HG03103 (cell line): ENCODE data around the gene CDC42BPB.

Experiments used
- ATAC-seq: cut with Tn5 transposase; IDR thresholded peaks from one replicate; pipeline ENCODE4 v1.9.1; 2021; ENCODE audit warnings: low read depth; ENCODE audit not compliant: unreplicated experiment

Gene CDC42BPB

DNA sequence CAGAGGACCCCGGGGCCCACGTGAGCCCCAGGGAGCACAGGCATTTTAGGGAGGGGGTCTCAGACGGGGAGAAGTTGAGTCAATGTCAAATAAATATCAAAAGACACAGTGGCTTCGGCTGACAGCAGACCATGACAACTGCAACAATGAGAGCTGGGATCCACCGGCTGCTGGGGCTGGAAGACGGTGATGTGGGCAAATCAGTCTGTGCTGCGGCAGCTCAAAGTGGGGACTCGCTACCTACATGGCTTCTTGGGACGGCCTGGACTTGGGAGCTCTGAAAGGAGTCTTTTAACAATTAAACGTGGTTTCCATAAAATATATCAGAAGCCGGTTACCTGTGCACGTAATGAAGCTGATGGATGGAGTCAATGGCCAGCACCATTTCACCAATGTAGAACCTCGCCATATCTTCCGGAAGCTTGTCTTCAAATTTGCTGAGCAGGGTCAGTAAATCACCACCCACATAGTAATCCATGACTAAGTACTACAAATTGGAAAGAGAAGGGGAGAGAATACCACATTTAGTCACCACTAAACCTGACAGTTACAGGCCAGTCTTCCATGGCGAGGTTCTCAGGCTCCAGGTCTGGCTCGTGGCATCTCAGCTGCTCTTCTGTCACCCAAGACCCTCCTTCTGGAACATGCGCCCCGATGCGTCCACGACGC lies 58.0 kb downstream of the CDC42BPB start:
- ATAC-seq: no peak

DNA sequence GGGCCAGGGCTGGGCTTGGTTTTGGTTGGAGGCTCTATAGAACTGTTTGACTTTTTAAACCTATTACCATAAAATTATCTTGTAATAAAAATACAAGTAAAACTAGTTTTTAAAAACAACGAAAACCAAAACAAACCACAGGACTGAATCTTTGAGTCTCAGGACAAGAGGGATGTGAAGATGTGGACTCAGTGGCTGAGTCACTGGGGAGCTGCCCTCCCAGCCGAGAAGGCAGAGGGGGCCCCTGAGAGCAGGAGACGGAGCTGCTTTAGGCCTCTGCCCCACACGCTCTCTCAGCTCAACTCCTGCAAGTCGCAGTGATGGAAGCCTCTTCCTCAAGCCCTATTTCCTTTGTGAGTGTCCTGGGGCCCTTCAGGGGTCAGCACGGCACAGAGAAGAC lies 59.0 kb downstream of the CDC42BPB start:
- no peak for ATAC-seq

DNA sequence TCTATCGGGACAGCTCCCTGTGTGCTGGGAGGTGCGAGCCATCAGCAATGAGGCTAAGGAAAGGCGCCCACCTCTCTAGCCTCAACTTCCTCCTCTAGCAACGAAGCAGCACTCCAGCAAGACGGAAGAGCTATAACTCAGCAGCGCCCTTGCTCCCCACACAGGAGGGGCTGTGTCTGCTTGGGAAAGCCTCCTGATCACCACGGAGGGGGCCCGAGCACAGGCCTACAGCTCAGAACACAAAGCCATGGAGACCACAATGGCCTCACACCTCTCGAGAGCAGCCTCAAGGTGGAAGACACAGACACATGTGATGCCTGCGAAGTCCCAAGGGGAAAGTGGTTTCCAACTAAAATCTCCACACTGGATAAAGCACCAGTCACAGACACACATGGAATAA lies 60.4 kb downstream of the CDC42BPB start:
- ATAC-seq: no peak

DNA sequence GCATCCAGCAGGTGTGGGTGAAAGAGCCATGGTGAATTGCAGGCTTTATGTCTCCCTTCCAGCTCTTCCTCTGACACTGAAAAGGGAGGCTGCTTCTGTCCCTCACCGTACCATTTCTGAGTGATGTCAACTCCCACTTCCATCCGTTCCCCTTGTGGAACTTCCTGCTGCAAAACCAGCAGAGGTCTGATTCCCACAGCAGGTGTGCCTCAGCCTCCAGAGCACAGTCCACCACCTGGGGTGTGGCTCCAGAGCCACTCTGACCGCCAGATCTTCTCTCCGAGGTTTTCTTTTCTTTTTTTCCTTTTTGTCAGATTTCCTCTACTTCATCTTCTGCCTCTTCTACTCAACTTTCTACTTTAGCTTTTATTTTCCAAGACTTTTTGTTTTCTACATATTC lies 62.7 kb downstream of the CDC42BPB start:
- ATAC-seq: no peak

DNA sequence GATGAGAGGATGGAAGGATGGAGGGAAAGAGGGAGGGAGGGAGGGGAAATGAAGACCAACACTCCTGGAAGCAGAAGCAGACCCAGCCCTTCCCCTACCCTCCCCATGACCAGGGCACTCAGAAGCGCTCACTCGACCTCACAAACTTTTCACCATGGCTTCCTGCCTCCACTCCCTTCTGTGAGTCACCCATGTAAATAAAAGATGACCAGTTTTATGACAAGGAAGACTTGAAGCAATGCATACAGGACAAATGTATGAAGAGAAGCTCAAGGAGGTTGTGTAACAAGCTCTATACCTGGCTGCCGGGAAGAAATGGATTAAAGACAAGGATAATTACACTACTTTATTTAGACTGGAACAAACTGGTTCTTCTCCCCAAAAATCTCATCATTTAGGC lies 63.8 kb downstream of the CDC42BPB start:
- no peak for ATAC-seq

DNA sequence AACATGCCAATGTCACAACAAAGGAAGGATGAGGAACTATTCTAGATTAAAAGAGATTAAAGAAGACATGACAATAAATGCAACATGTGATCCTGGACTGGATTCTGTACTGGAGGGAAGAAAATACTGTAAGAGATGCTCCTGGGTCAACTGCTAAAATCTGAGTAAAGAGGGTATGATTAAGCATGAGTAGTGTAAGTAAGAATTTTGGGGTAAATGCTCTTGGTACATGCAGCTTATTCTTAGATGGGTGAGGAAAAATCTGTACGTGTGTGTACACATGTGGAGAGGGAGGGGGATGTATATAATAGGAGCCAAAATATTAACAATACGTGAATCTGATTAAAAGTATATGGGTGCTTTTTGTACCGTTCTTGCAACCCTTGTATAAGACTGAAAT lies 66.0 kb downstream of the CDC42BPB start:
- no peak for ATAC-seq

DNA sequence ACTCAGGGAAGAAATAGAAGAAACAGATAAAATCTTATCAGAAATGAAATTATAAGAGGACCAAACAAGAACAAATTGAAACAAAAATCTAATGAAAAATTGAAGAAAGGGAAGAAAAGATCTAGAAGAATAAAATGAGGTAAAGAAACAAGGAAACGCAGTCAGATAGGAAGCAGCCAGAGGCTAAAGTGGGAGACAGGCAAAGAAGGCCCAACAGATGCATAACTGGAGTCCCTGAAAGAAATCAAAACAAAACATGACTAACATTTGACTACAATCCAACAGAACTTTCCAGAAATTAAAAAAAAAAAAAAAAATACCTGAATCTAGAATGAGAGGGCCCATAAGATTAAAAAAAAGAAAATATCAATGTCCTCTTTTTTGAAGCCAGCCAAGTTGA lies 69.3 kb downstream of the CDC42BPB start:
- ATAC-seq: no peak

DNA sequence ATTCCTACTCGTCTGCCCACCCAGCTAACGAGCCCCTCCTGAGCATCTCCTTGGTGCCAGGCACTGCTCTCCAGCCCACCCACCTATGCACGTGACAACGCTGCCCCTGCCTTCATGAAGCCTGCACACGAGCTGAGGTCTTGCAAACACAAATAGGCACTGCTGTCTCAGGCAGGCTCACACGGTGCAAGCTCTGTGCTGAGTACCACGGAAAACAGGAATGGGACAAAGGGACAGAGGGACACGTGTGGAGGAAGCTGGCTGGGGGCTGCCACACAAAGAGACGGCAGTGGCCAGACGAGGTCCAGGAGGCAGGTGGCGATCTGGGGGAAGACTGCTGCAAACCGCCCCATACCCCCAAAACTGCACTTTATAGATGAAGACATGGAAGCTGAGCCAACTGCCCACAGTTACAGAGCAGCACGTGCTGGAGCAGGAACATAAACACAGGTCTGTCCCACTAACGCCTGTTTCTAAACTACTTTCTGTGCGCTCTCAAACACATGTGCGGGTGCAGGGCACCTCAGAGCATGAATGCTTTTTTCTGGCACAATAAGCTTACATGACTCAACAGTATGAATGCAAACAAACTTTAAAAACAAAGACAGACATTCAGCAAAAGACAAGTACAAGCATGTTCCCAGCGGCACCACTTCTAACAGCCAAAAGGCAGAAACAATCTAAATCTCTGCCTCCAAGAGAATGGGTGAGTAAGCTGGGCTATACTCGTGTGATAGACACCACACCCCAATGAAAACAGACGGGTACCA lies 70.4 kb downstream of the CDC42BPB start:
- ATAC-seq: no peak

DNA sequence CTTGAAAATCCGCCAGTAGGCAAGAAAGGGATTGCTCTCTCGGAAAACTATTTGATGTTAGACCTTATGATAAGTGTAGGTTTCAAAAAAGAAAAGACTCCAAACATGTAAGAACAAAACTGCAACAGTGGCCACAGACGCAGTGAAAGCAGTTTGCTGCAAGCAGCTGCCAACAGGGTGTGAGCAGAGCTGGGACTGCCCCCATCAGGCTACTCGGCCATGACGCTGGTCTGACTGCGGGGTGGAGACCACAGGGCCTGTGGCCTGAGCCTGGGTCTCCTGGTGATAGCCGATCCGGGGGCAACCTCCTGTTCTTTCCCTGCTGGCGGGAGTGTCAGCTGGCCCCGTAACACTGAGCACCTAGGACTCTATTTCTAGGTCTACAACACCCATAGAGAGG lies 71.7 kb downstream of the CDC42BPB start:
- ATAC-seq: peak; percentile 81

DNA sequence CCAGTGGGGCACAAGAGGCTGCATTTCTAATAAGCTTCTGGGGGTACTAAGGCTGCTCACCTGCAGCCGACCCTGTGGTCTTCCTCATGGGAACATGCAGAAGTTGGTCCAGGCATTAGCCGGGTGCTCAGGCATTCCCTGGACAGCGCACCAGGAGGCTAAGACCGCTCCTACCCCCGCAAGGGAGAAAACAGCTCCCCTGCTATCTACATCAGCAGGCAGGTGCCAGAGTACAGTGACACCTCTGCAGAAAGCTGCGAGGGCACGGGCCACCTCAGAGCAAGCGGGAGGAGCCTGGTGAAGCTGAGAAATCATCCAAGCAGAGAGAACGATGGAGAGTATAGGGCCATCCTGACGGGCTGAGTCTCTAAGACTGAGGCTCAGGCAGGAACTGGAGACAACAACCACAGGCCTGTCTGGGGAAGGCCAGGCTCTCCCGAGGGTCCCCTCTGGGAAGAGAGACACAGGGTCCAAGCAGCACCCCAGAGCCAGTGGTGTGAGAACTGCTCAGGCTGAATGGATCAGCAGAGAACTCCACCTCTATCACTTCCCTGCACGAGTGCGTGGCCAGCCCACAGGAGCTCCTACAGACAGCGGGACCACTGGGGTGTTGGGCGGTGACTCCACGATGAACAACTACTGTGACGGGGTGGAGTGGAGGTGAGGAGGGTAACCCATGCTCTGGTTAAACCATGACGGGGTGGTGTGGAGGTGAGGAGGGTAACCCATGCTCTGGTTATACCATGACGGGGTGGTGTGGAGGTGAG lies 72.8 kb downstream of the CDC42BPB start:
- no peak for ATAC-seq

DNA sequence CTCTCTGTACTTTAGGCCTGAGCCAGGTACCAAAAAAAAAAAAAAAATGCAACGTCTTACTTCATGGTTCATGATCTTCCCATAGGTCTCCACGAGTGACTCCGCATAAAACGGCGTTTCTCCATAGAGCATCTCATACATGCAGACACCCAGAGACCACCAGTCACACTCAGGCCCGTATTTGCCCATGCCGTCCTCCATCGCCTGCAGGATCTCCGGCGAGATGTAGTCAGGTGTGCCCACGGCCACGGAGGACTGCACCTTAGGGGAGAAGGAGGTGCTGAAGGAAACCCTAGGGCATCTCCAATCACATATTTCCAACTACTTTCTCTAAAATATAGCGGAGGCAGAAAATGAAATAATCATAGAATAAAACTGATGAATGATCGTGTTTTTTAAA lies 73.9 kb downstream of the CDC42BPB start:
- ATAC-seq: no peak

DNA sequence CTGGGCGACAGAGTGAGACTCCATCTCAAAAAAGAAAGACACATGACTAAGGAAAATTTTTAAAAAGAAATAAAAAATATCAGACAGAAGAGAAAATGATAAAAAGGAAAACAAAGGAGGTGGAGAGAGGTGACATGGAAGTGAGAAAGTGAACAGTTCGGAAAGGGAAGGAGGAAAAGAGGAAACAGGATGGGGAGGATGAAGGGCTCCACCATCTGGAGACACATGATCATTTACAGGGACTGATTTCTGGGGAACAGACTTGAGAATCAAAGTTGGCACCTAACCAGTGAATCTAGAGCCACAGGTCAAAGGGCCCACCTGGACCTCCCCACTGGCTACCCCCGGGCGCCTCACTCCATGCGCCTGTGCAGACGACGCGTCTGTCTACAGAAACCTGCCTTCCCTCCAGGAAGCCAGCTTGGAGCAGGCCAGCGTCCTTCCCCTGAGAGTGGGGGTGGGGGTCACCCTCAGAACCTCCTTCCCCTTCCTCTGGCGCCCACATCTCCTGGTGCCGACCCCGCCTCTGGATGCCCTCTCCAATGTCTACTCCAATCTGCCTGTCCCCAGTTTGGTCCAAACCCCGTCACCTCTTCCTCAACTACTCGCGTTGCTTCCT lies 74.4 kb downstream of the CDC42BPB start:
- no peak for ATAC-seq

DNA sequence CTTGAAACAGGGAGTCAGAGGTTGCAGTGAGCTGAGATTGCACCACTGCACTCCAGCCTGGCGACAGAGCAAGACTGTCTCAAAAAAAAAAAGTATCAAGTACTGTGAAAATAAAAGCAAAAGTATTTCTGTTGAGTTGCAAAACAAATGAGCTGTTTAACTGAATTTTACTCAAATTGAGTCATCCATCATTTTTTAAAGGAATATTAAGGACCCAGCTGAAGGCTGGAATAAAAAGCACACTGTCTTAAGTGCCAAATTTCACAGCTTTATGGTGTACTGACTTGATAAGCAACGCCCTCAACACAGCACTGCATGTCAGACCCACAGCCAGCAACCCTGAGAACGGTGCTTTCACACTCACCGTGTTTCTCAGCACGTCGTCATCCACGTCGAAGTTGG lies 76.9 kb downstream of the CDC42BPB start:
- no peak for ATAC-seq

DNA sequence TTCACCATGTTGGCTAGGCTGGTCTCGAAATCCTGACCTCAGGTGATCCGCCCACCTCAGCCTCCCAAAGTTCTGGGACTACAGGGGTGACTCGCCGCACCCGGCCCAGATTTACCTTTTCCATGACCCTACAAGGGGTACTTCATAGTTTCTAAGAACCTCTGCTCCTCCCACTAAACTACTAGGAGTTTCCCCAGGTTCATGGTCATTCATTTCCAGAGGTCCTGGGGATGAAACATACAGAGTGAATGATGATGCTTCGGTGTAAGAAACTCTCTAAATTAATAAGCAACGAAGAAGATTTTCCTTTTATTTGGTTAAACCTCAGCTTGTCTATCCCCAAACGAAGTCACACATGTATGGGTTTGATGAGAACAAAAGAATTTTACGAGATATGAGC lies 77.9 kb downstream of the CDC42BPB start:
- ATAC-seq: no peak

DNA sequence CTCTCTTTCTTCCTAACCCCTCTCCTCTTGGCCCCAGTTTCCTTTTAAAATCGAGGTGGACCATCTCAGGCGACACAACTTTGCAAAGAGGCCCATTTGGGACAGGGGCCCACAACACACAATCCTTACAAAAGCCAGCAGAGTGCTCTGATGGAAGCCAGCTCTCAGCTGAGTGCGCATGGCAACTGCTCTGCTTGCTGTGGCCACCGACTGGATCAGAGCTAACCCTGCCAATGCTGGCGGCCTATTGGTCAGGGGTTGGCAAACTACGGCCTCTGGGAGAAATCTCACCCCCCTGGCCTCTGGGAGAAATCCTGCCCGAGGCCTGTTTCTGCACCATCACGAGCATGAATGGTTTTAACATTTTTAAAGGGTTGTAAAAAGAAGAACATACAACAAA lies 79.9 kb downstream of the CDC42BPB start:
- no peak for ATAC-seq

DNA sequence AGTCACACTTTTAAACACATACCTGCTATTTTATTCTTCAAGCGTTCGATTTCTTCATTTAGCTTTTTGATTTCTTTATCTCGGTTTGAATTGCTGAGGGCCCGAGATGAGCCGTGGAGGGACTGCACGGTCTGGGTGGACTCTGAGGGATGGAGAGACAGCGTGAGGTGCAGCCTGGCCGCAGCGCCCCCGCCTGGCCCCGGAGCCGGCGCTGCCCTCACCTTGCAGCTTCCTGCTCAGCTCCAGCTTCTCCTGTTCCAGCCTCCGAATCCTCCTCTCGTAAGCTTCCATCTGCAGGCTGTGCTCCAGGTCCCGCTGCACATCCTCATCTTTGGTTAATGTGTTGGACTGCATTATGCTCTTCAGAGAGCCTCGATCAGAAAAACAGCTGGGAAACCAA lies 81.7 kb downstream of the CDC42BPB start:
- no peak for ATAC-seq

DNA sequence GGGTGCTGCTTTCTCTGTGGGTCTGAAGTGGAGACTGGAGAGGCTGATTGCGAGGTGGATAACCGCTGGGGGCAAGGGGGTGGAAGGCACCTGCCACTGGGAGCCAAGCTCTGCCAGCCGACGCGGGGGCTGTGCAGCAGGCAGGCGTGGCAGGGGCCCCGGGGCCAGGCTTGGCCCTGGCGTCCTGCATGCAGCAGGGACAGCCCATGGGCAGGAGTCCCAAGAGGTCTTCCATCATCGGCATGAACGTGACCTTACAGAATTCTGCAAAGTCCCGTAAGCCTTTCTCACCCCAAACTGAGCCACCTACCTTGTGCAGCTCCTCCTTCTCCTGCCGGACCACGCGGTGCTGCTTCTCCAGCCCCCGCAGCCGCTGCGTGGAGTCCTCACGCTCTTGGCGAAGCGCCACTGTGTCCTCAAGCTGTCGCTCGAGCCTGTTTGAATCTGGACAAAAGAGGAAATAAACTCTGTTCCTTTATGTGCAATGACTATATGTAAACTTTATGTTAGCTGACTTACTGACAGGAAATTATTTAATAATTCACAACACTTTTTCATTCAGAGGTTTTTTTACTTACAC lies 83.6 kb downstream of the CDC42BPB start:
- ATAC-seq: no peak

DNA sequence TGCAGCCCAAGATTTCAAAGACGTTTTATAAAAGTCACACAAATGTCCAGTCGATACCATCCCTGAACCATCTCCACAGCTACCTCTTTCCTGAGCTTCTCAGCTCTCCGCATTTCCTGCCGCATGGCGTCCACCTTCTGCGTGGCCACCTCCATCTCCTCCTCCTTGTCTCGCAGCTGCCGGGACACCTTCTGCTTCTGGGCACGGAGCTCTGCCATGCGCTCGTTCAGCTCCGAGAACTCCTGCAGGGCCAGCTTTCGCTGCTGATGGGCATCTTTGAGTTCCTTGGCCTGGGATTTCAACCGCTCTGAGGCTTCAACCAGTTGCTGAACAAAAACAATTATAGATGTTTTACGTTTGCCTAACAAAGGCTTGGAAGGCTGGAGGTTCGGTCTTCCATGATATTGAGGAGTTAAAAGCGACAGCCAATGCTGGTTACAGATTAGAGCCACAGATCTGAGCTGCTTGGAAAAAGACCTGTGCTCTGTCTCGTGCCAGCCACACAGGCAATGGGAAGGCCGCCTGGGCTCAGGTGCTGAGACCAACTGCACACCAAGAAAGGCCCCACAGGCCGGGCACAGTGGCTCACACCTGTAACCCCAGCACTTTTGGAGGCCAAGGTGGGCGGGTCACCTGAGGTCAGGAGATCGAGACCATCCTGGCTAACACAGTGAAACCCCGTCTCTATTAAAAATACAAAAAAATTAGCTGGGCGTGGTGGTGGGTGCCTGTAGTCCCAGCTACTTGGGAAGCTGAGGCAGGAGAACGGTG lies 85.3 kb downstream of the CDC42BPB start:
- no peak for ATAC-seq

DNA sequence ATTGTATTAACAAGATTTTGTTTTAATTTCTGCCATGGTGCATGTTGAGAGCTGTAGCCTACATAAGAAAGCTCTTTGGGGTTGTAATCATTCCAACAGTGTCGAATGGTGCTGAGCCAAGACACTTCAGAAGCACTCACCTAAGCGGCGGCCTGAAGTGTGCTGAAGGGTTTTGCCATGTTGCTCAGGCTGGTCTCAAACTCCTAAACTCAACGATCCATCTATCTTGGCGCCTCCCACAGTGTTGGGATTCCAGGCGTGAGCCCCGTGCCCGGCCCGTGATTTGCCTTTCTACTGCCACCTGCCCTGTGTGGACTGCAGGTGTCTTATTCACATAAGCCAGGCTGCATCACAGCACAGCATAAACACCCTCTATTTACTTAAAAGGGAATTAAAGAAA lies 86.0 kb downstream of the CDC42BPB start:
- no peak for ATAC-seq

DNA sequence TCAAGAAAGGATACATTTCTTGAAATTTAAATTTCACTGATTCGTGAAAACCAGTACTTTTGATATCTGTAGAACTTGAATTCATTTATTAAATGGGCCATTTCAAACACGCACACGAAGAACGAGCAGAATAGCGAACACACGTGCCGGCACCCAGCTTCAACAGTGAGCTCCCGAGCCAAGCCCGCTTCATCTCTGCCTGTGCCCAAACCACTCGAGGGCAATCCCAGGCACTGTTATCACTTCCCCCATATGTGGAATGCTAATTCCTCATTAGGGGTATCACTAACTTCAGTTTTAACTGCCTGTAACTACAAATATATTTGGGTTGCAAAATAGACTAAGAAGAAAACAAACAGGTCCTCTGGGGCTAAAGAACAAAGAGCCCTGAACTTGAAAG lies 86.9 kb downstream of the CDC42BPB start:
- ATAC-seq: no peak
